Measurements from ENCODE around the gene WBP2. TPM values are rescaled to one million over a fixed set of nuclear protein-coding genes. Genes with fewer than 3 reads are reported as not detected.
A peak's percentile ranks its signal among the peaks of the same experiment; 100 is the strongest.
"Not testable (repeated sequence)": the region's sequence is repeated elsewhere in the genome, so short reads cannot be mapped to it uniquely, and the experiment has no call there.

The WBP2 gene
- total RNA-seq, 2 donors from 2014 or later = 100.0 to 163 TPM

DNA sequence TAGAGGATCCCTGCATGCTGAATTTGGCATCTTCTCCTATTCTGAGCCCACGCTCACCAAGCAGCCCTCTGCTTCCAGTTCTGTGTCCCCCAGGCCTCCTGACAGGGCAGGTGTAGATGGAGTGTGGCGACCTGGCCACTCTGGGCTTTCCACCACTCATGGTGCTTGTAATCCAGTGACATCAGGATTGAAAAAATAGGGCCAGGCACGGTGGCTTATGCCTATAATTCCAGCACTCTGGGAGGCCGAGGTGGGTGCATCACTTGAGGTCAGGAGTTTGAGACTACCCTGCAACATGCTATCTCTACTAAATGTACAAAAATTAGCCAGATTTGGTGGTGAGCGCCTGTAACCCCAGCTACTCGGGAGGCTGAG lies 41.1 kb downstream of the WBP2 start:
- H3K36me3 ChIP-seq = peaks cover 89% of the 10 kb centered on the region
- no peaks in the 10 kb centered on the region for H3K27me3 ChIP-seq
- TF ChIP-seq, protein P1, sequence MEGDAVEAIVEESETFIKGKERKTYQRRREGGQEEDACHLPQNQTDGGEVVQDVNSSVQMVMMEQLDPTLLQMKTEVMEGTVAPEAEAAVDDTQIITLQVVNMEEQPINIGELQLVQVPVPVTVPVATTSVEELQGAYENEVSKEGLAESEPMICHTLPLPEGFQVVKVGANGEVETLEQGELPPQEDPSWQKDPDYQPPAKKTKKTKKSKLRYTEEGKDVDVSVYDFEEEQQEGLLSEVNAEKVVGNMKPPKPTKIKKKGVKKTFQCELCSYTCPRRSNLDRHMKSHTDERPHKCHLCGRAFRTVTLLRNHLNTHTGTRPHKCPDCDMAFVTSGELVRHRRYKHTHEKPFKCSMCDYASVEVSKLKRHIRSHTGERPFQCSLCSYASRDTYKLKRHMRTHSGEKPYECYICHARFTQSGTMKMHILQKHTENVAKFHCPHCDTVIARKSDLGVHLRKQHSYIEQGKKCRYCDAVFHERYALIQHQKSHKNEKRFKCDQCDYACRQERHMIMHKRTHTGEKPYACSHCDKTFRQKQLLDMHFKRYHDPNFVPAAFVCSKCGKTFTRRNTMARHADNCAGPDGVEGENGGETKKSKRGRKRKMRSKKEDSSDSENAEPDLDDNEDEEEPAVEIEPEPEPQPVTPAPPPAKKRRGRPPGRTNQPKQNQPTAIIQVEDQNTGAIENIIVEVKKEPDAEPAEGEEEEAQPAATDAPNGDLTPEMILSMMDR (IDR thresholded peaks at IDR 0.05) = no peak
- H3K27ac ChIP-seq = no peak overlapping the region
- no peak overlapping the region for H3K4me3 ChIP-seq
- peaks cover 0 to 16% of the 10 kb centered on the region in 2 donors for H3K4me1 ChIP-seq
- no peak for DNase-seq (ENCODE audit: low spot score)
- H3K9me3 ChIP-seq = no peaks in the 10 kb centered on the region

DNA sequence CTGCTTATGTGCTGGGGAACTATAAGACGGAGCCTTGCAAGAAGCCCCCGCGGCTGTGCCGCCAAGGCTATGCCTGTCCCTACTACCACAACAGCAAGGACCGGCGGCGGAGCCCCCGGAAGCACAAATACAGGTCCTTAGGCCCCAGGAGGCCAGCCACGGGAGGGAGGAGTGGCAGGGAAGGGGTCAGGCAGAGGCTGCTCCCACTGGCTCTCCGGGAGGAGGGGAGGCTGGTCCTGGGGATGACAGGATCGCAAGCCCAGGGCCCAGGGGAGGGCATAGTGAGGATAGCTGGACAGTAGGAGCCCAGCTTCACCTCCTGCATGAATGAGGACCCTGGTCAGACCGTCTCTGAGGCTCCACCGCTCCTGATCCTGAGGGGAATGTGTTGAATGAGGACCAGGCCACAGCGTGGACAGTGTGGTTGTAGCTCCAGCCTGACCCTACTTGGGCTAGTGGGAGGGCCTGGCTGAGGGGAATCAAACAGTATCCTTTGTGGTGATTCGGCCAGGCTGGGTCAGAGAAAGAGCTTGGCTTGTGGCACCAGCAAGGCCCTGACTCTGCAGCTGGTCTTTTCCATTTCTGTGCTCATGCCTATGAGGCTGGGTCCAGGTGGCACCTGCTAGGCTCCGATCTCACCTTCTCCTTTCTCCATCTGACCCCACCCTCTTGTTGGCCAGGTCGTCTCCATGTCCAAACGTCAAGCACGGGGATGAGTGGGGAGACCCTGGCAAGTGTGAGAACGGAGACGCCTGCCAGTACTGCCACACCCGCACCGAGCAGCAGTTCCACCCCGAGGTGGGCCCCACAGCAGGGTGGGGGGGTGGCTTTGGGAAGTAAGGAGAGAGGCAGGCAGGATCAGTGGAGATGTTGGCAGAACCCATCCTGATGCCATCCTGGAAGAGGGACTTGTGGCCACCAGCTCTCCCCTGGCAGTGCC lies 41.8 kb downstream of the WBP2 start:
- H3K27ac ChIP-seq = no peak overlapping the region
- H3K4me3 ChIP-seq = no peak overlapping the region
- peaks cover 0 to 22% of the 10 kb centered on the region in 2 donors for H3K4me1 ChIP-seq
- TF ChIP-seq, protein P1 (IDR thresholded peaks at IDR 0.05) = no peak
- DNase-seq (ENCODE audit: low spot score) = no peak
- peaks cover 83% of the 10 kb centered on the region for H3K36me3 ChIP-seq
- H3K27me3 ChIP-seq = no peaks in the 10 kb centered on the region
- H3K9me3 ChIP-seq = no peaks in the 10 kb centered on the region

DNA sequence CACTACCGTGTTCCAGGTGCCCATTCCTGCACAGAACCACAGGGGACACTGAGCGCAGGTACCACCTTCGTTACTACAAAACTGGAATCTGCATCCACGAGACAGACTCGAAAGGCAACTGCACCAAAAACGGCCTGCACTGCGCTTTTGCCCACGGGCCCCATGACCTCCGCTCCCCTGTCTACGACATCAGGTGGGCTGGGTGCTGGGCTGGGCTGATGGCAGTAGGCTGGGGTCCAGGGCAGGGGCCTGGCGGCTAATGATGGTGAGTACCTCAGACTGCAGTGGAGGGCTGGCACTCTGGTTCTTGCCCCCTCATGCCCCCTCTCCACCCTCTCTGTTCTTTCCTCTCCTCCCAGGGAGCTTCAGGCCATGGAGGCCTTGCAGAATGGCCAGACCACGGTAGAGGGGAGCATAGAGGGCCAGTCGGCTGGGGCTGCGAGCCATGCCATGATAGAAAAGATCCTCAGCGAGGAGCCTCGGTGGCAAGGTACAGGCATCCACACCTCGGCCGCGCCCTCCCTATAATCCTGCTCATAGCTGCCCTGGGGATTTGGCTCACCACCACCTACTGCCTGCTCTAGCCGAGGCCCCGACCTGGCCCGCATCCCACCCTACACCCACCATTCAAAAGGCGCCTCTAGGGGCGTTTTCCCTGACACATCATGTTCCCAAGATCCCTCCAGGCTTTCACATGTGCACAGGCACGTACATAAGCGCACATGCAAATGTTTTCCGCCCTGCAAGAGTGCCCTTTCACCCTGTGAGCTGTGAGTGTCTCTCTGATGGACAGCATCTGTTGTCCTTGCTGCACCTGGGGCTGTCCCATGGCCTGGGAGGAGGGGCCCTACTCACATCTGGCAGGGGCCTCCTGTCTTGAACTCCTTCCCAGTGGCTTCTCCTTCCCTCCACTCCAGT lies 42.8 kb downstream of the WBP2 start:
- Histone ChIP-seq H3K27ac (no peak overlapping the region), H3K27me3 (no peaks in the 10 kb centered on the region)
- DNase-seq (ENCODE audit: low spot score) = no peak

DNA sequence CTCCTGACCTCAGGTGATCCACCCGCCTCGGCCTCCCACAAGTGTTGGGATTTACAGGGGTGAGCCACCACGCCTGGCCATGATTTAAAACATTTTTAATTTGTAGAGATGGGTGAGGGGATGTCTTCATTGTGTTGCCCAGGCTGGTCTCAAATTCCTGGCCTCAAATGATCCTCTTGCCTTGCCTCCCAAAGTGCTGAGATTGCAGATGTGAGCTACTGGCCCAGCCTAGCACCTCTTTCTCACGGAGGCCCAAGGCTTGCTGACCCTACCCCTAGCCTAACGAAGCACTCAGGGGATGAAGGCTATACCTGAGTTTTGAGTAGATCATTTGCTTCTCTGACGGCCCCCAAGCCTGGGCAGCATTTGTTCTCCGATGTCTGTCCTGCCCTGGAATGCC lies 44.0 kb downstream of the WBP2 start:
- H3K27me3 ChIP-seq = no peaks in the 10 kb centered on the region
- TF ChIP-seq, protein P1 (IDR thresholded peaks at IDR 0.05) = no peak
- H3K36me3 ChIP-seq = peaks cover 61% of the 10 kb centered on the region
- H3K9me3 ChIP-seq = no peaks in the 10 kb centered on the region
- H3K4me3 ChIP-seq = no peak overlapping the region
- peaks cover 0 to 39% of the 10 kb centered on the region in 2 donors for H3K4me1 ChIP-seq
- no peak for DNase-seq (ENCODE audit: low spot score)
- no peak overlapping the region for H3K27ac ChIP-seq

More for the DNA sequence above, 42.8 kb downstream of the WBP2 start:
- H3K4me1 ChIP-seq = peaks cover 0 to 31% of the 10 kb centered on the region in 2 donors
- no peaks in the 10 kb centered on the region for H3K9me3 ChIP-seq
- H3K36me3 ChIP-seq = peaks cover 73% of the 10 kb centered on the region
- no peak overlapping the region for H3K4me3 ChIP-seq
- TF ChIP-seq, protein P1 (IDR thresholded peaks at IDR 0.05) = no peak

DNA sequence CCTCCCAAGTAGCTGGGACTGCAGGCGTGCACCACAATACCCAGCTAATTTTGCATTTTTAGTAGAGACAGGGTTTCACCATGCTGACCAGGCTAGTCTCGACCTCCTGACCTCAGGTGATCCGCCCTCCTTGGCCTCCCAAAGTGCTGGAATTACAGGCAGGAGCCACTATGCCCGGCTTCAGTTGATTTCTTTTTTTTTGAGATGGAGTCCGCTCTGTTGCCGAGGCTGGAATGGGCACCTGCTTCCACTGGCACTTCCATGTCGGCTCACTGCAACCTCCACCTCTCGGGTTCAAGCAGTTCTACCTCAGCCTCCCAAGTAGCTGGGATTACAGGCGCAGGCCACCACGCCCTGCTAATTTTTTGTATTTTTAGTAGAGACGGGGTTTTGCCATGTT lies 44.4 kb downstream of the WBP2 start:
- DNase-seq (ENCODE audit: low spot score); H3K9me3 ChIP-seq; H3K4me3 ChIP-seq; H3K27me3 ChIP-seq: not testable (repeated sequence)
- peaks cover 58% of the 10 kb centered on the region for H3K36me3 ChIP-seq
- peak overlapping the region in 1 of 2 donors; percentile 89 for H3K27ac ChIP-seq
- H3K4me1 ChIP-seq = peaks cover 0 to 39% of the 10 kb centered on the region in 2 donors

DNA sequence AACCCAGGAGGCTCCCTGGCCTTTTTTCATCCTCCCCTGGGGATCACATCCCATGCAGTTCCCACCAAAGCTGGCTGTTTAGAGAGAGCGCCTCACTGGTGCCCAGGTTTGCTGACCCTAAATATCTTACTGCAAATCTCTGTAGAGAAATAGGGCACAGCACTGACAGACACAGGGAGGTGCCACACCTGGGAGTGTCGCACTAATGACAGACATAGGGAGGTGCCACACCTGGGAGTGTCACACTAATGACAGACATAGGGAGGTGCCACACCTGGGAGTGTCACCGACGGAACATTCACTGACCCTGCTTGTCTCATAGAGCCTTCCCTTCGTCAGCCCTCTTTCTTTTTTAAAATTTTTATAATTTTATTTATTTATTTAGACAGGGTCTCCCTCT lies 44.9 kb downstream of the WBP2 start:
- Histone ChIP-seq H3K27ac (peak overlapping the region; percentile 83 to 89), H3K9me3 (no peaks in the 10 kb centered on the region), H3K4me3 (no peak overlapping the region), H3K4me1 (peaks cover 0 to 39% of the 10 kb centered on the region in 2 donors), H3K36me3 (peaks cover 52% of the 10 kb centered on the region), H3K27me3 (no peaks in the 10 kb centered on the region)
- TF ChIP-seq, protein P1 (IDR thresholded peaks at IDR 0.05) = no peak
- no peak for DNase-seq (ENCODE audit: low spot score)
